HG03354 (cell line): ENCODE data around the gene ATOX1.
"Not testable (repeated sequence)": the region's sequence is repeated elsewhere in the genome, so short reads cannot be mapped to it uniquely, and the experiment has no call there.

Experiments used
- ATAC-seq: cut with Tn5 transposase; IDR thresholded peaks from one replicate; pipeline ENCODE4 v1.9.1; 2021; ENCODE audit warnings: mild to moderate bottlenecking; ENCODE audit not compliant: unreplicated experiment, poor library complexity, severe bottlenecking

ATOX1 gene, protein sequence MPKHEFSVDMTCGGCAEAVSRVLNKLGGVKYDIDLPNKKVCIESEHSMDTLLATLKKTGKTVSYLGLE

DNA sequence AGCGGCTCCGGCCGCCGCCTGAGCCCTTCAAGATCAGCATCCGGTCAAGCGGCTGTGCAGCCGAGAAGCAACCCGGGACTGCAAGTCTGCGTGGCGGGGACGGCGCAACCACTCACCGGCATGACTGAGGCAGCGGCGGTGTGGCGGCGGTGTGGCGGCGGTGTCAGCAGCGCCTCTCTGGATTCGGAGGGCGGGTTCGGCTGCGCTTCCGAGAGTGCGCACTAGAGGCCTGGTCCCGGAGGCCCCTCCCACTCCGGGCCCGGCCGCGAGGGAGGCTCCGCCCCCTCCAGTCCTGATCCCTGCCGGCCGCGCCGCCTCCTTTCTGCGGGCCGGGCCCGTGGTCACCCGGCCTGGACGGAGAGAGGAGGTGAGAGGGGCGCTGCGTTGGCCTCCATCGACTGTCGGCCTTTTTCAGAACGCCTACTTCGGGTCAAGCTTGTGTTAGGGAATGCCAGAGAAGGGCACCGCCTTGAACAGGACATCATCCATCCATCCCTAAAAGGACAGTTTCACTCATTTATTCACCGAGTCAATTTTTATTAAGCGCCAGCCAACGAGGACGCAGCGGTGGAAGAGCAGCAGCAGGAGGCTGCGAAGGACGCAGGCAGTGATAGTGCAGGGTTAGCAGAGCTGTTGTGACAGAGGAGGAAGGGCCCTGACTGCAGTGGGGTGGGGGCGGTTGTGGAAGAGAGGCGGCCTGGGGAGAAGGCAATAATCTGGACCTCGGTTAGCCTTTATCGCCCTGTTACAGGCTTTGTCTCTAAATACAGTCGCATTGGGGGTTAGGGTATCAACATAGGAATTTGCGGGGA, at the start of gene ATOX1:
Gene ATOX1 (minus strand): TSS at position 202 of the 812 bp plus-strand sequence. CDS start 80 bp downstream, at position 122.
- ATAC-seq, result peak; percentile 97

DNA sequence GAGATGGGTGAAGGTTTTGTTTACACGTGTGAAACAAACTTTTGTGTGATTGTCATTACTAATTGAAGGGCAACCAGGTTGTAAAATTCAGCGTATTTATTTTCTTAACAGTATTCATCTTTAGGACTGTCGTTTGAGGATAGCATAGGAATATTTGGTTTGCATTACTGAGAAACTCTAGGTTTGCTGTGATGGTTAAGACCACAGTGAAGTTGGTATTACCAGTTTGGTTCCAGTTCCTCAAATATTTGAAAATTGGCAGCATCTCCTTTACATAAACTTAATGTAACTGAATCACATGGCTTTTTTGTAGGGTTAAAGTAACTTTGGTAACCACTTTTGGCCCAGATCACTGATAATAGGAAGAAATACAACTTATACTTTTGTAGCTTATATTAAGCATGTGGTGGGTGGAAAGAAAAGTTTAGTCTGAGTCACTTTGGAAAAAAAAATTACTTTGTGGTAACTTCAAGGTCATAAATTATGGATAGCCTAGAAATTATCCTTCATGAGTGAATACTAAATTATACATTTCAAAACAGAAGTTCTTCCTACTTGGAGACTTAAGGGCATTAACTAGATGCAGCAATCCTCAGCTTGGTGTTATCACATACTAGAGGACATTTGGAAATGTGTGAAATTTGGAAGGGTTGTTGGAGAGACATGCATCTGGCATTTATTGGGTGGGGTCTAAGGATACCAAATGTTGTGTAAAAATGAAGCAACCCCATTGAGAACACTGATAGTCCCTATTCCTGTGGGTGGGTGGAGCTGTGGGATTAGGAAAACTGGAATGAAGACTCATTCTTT, 47.2 kb upstream of the ATOX1 start:
- ATAC-seq, result no peak

- peak; percentile 70 for ATAC-seq
These were observed 42.1 kb upstream of the ATOX1 start for GRCh38 chr5:151800532-151800931.

DNA sequence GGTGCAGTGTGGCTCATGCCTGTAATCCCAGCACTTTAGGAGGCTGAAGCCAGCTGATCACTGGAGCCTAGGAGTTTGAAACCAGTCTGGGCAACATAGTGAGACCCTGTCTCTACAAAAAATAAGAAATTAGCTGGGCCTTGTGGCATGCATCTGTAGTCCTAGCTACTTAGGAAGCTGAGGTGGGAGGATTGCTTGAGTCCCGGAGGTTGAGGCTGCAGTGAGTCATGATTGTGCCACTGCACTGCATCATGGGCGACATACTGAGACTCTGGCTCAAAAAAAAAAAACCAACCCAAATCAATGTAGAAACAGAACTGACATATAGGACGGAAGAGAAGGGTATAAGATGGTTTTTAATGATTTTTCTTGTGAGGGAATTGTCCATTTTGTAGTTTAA, 41.0 kb upstream of the ATOX1 start:
- ATAC-seq, result no peak

GRCh38 chr5:151798674-151799073, 40.2 kb upstream of the ATOX1 start:
- no peak for ATAC-seq

GRCh38 chr5:151795426-151795825, 37.0 kb upstream of the ATOX1 start:
- no peak for ATAC-seq

DNA sequence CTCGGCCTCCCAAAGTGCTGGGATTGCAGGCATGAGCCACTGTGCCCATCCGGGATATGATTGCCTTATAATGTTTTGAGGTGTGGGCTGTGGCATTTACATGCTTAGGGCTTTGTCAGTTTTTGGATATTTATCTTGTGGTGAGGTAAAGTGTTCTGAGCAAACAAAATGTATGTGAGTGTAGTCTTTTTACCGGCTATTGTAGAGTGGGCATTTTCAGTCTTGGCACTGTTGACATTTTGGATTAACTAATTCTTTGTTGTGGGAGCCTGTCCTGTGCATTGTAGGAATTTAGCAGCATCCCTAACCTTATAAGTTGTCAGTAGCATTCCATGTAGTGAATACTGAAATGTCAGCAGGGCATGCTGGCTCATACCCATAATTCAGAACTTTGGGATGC, 34.9 kb upstream of the ATOX1 start:
- ATAC-seq, result no peak

DNA sequence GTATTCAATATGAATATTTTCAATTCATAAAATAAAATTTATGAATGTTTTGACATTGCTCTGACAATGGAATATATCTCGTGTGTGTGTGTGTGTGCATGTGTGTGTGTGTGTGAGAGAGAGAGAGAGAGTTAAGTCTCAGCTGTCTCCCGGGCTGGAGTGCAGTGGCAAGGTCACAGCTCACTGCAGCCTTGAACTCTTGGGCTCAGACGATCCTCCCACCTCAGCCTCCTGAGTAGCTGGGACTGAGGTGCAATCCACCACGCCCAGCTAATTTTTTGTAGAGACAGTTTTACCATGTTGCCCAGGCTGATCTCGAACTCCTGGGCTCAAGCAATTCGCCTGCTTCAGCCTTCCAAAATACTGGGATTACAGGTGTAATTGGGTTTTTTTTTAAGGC, 29.4 kb upstream of the ATOX1 start:
- no peak for ATAC-seq

GRCh38 chr5:151786468-151786867, 28.0 kb upstream of the ATOX1 start:
- no peak for ATAC-seq

DNA sequence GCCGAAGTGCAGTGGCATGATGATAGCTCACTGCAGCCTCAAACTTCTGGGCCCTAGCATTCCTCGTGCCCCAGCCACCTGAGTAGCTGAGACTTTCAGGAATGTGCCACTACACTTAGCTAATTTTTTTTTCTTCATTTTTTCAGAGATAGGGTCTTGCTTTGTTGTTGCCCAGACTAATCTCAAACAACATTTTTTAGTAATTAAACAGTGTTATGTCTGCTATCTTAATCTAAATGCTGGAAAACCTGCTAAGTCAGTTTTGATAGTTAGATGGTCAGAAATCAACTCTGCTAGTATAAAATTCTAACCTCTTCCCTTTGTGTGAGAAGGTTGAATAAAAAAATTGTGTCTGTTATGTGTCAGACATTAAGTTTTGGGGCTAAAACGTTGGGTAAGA, 25.7 kb upstream of the ATOX1 start:
- no peak for ATAC-seq

GRCh38 chr5:151783664-151784063, 25.2 kb upstream of the ATOX1 start:
- ATAC-seq, result not testable (repeated sequence)

DNA sequence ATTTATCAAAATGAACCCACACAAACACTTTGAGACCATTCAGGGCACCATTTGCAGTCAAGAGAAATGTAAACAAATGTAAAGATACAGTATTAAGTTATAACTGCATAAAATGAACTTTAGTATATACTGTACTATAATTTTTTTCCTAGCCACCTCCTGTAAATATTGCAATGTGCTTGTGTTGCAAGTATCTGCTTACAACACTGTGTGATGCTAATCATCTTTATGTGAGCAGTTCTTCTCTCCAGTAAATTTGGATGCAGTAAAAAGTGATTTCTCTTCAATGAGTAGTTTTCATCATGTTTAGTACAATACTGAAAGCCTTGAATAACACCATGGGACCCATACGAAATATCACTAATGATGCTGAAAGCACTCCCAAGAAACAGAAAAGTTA, 22.8 kb upstream of the ATOX1 start:
- no peak for ATAC-seq

GRCh38 chr5:151780348-151780747, 21.9 kb upstream of the ATOX1 start:
- no peak for ATAC-seq

DNA sequence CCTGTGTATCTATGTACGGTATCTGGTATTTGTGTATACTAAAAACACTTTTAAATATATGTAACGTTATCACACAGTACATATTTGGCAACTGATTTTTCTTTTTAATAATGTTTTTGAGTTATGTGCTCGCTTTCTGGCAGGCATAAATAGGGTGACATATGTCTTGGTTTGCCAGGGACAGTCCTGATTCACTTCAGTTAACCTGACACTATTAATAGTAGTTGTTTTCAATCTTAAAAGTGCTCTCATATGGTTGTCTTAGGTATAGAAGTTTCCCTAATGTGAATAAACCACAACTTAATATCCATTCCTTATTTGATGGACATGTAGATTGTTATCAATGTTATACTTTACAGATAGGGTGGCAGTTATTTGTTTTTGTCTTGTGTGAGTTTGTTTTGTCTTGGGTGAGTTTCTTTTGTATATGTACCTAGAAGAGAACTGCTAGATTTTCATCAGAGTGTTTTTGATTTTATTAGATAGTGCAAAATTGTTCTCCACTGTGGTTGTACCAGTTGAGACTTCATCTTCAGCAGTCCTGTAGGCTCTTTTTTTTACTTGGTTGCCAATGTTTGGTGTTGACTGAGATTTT, 21.2 kb upstream of the ATOX1 start:
- ATAC-seq, result no peak

DNA sequence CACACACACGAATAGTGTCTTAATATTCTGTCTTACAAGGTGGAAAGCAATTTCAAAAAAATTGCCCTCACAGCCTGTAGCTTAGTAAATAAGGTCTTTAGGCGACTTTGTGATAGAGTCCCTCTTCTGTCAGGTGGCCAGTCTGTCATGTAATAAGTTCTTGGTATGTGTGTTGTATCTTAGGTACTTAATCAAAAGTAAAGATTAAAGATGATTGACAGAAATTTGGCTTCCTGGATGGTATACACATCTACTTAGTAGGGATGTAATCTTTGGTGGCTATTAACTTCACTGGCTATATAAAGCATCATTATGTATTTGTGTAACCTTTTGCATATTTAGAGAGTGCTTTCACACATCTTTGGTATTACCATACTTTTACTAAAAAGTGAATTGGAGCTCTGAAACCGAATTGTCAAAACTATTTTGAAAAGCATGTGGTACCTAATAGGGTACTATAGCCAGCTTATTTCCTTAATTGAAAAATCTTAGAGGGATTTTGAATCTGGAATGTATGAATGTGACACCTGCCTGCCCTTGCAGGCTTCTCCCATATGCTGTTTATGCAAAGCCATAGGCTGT, 16.7 kb upstream of the ATOX1 start:
- ATAC-seq, result no peak

GRCh38 chr5:151773951-151774350, 15.5 kb upstream of the ATOX1 start:
- ATAC-seq, result no peak

GRCh38 chr5:151772846-151773561, 14.6 kb upstream of the ATOX1 start:
- no peak for ATAC-seq

GRCh38 chr5:151772029-151772845, 13.8 kb upstream of the ATOX1 start:
- peak; percentile 19 for ATAC-seq
